Activated naive CD4-positive, alpha-beta T cell treated with anti-CD3 and anti-CD28 coated beads, Interleukin-2, amount 50 U/mL, for 72 hours (primary cell): Measurements from ENCODE around the gene TENM3. TPM values are rescaled to one million over a fixed set of nuclear protein-coding genes. Genes with fewer than 3 reads are reported as not detected.

Experiments
- ATAC-seq, 2 donors: fragments of 150-1000 bp; cut with Tn5 transposase; 2 replicates each; pipeline ENCODE4 v1.10.0; 2021; ENCODE audit warnings: mild to moderate bottlenecking in 2 of 2, moderate library complexity in 2 of 2
- DNase-seq, 2 donors: peaks; one replicate each; pipeline ENCODE4 v3.0.0; 2021 to 2022; ENCODE audit warnings: low spot score in 2 of 2
- H3K27ac Mint-ChIP-seq, 2 donors: one replicate each; pipeline ENCODE4 v1.8.0; 2022; ENCODE audit warnings: mild to moderate bottlenecking in 2 of 2, mixed read lengths in 2 of 2
- H3K36me3 Mint-ChIP-seq, 2 donors: one replicate each; pipeline ENCODE4 v1.8.0; 2022; ENCODE audit warnings: mixed read lengths in 2 of 2
- H3K9me3 Mint-ChIP-seq, 2 donors: one replicate each; pipeline ENCODE4 v1.8.0; 2022; ENCODE audit warnings: mixed read lengths in 2 of 2
- total RNA-seq, 2 donors: library from RNA; stranded (reverse); gene quantifications; one replicate each; pipeline ENCODE4 v1.2.3, GENCODE V29; 2022

Gene TENM3
- total RNA-seq, 2 donors from 2014 or later: not detected

- no peaks in the 10 kb centered on the region for H3K36me3 Mint-ChIP-seq
- H3K27ac Mint-ChIP-seq: no peak overlapping the region
- DNase-seq (no peak), ATAC-seq (no peak)
- no peaks in the 10 kb centered on the region for H3K9me3 Mint-ChIP-seq
Observed at GRCh38 chr4:182838535-182838934, 595.3 kb downstream of the TENM3 start.

GRCh38 chr4:182839256-182839655, 596.1 kb downstream of the TENM3 start:
- ATAC-seq: no peak
- DNase-seq: no peak
- no peaks in the 10 kb centered on the region for H3K36me3 Mint-ChIP-seq
- H3K9me3 Mint-ChIP-seq: no peaks in the 10 kb centered on the region
- no peak overlapping the region for H3K27ac Mint-ChIP-seq

GRCh38 chr4:182840108-182840507, 596.9 kb downstream of the TENM3 start:
- ATAC-seq (no peak), DNase-seq (no peak)
- no peaks in the 10 kb centered on the region for H3K9me3 Mint-ChIP-seq
- H3K27ac Mint-ChIP-seq: no peak overlapping the region
- no peaks in the 10 kb centered on the region for H3K36me3 Mint-ChIP-seq

- H3K36me3 Mint-ChIP-seq: no peaks in the 10 kb centered on the region
- peak overlapping the region in 1 of 2 donors; percentile 17 for H3K27ac Mint-ChIP-seq
- no peaks in the 10 kb centered on the region for H3K9me3 Mint-ChIP-seq
- ATAC-seq (no peak), DNase-seq (no peak)
Observed at GRCh38 chr4:182842104-182842600, 599.0 kb downstream of the TENM3 start.

- no peaks in the 10 kb centered on the region for H3K9me3 Mint-ChIP-seq
Observed at GRCh38 chr4:182842759-182843390, 599.7 kb downstream of the TENM3 start.

GRCh38 chr4:182843808-182844325, 600.7 kb downstream of the TENM3 start:
- Mint-ChIP-seq H3K27ac (no peak overlapping the region), H3K9me3 (no peaks in the 10 kb centered on the region), H3K36me3 (no peaks in the 10 kb centered on the region)
- DNase-seq (no peak), ATAC-seq (no peak)

More at GRCh38 chr4:182842759-182843390, 599.7 kb downstream of the TENM3 start:
- DNase-seq (no peak), ATAC-seq (no peak)
- Mint-ChIP-seq H3K27ac (no peak overlapping the region), H3K36me3 (no peaks in the 10 kb centered on the region)

- no peaks in the 10 kb centered on the region for H3K36me3 Mint-ChIP-seq
- H3K9me3 Mint-ChIP-seq: no peaks in the 10 kb centered on the region
- DNase-seq (no peak), ATAC-seq (no peak)
- H3K27ac Mint-ChIP-seq: no peak overlapping the region
Observed at GRCh38 chr4:182845618-182846017, 602.4 kb downstream of the TENM3 start.

GRCh38 chr4:182846036-182846435, 602.8 kb downstream of the TENM3 start:
- H3K36me3 Mint-ChIP-seq: no peaks in the 10 kb centered on the region
- no peak overlapping the region for H3K27ac Mint-ChIP-seq
- H3K9me3 Mint-ChIP-seq: no peaks in the 10 kb centered on the region
- ATAC-seq (no peak), DNase-seq (no peak)

GRCh38 chr4:182847576-182848450, 604.6 kb downstream of the TENM3 start:
- Mint-ChIP-seq H3K9me3 (peaks cover 0 to 3% of the 10 kb centered on the region in 2 donors), H3K36me3 (no peaks in the 10 kb centered on the region), H3K27ac (no peak overlapping the region)
- ATAC-seq: no peak
- DNase-seq: no peak

GRCh38 chr4:182848685-182849084, 605.5 kb downstream of the TENM3 start:
- ATAC-seq (no peak), DNase-seq (no peak)
- Mint-ChIP-seq H3K9me3 (peaks cover 0 to 3% of the 10 kb centered on the region in 2 donors), H3K27ac (no peak overlapping the region), H3K36me3 (no peaks in the 10 kb centered on the region)
